Measurements from ENCODE around the gene CPT2. TPM values are rescaled to one million over a fixed set of nuclear protein-coding genes. Genes with fewer than 3 reads are reported as not detected.

The CPT2 gene
- 20.6 and 24.2 TPM in 2 replicates for total RNA-seq

DNA sequence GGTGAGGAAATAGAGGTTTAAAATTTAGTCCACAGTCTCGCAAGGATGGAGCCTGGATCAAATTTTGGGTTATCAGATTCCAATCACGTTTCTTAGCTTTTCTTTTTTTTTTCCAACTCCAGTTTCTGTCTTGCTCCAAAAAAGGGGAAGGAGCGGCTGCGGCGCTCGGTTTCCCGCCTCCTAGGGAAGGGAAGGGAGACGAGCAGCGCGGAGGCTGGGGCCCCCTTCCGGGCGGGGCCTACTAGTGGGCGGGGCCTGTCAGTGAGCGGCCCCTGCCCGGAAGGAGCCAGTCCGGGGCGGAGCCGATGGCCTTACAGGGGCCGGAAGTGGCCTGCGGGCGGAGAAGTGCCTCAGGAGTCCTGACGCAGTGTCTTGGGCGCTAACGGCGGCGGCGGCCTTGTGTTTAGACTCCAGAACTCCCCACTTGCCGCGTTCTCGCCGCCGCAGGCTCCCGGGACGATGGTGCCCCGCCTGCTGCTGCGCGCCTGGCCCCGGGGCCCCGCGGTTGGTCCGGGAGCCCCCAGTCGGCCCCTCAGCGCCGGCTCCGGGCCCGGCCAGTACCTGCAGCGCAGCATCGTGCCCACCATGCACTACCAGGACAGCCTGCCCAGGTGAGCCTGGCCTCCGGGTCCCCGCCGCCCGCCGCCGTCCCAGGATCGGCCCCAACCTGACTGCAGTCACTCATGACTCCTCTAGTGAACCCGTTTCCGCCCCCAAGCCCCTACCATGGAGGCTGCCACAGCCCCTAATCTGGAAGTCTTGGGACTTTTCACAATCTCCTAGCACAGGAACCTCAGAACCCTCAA lies at the start of gene CPT2:
Gene CPT2, plus strand, starts transcription at position 340 of the 806 bp plus-strand sequence. Its CDS starts 120 bp downstream, at position 460.
- peak within 1 kb of the TSS; percentile 89 for H3K27ac ChIP-seq (ENCODE audit: low read depth, low read length)

GRCh38 chr1:53147174-53147573 lies 49.5 kb upstream of the CPT2 start:
- Histone ChIP-seq H3K36me3 (ENCODE audit: insufficient read depth, low read length) (no peaks in the 10 kb centered on the region), H4K20me1 (ENCODE audit: insufficient read depth, low read length) (no peaks in the 10 kb centered on the region), H3K9me3 (ENCODE audit: low read depth, low read length) (no peaks in the 10 kb centered on the region), H3K4me2 (ENCODE audit: insufficient read depth, low read length) (no peak overlapping the region), H3K4me3 (ENCODE audit: insufficient read depth, low read length) (no peak overlapping the region), H3K4me1 (ENCODE audit: insufficient read depth, low read length) (peaks cover 30% of the 10 kb centered on the region), H3K79me2 (ENCODE audit: insufficient read depth, low read length) (no peaks in the 10 kb centered on the region), H3K27ac (ENCODE audit: low read depth, low read length) (peak overlapping the region; percentile 98), H2AFZ (ENCODE audit: low read length) (no peak overlapping the region), H3K27me3 (ENCODE audit: insufficient read depth, low read length) (no peaks in the 10 kb centered on the region)
- TF ChIP-seq, protein P1, sequence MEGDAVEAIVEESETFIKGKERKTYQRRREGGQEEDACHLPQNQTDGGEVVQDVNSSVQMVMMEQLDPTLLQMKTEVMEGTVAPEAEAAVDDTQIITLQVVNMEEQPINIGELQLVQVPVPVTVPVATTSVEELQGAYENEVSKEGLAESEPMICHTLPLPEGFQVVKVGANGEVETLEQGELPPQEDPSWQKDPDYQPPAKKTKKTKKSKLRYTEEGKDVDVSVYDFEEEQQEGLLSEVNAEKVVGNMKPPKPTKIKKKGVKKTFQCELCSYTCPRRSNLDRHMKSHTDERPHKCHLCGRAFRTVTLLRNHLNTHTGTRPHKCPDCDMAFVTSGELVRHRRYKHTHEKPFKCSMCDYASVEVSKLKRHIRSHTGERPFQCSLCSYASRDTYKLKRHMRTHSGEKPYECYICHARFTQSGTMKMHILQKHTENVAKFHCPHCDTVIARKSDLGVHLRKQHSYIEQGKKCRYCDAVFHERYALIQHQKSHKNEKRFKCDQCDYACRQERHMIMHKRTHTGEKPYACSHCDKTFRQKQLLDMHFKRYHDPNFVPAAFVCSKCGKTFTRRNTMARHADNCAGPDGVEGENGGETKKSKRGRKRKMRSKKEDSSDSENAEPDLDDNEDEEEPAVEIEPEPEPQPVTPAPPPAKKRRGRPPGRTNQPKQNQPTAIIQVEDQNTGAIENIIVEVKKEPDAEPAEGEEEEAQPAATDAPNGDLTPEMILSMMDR (IDR thresholded peaks at IDR 0.05; ENCODE audit: extremely low read depth, low read depth, low read length), result no peak
- peak; percentile 9 for DNase-seq (ENCODE audit: insufficient read length, low spot score, missing footprints)

More for the DNA sequence above, at the start of gene CPT2:
- Histone ChIP-seq H4K20me1 (ENCODE audit: insufficient read depth, low read length) (peaks cover 4% of the 10 kb centered on the region), H2AFZ (ENCODE audit: low read length) (peak within 1 kb of the TSS; percentile 86), H3K36me3 (ENCODE audit: insufficient read depth, low read length) (peaks cover 9% of the 10 kb centered on the region), H3K4me1 (ENCODE audit: insufficient read depth, low read length) (peaks cover 21% of the 10 kb centered on the region), H3K27me3 (ENCODE audit: insufficient read depth, low read length) (no peaks in the 10 kb centered on the region), H3K4me2 (ENCODE audit: insufficient read depth, low read length) (peak within 1 kb of the TSS; percentile 93), H3K4me3 (ENCODE audit: insufficient read depth, low read length) (peak within 1 kb of the TSS; percentile 87), H3K79me2 (ENCODE audit: insufficient read depth, low read length) (peaks cover 26% of the 10 kb centered on the region), H3K9me3 (ENCODE audit: low read depth, low read length) (no peaks in the 10 kb centered on the region)
- TF ChIP-seq, protein P1 (IDR thresholded peaks at IDR 0.05; ENCODE audit: extremely low read depth, low read depth, low read length), result no peak
- DNase-seq (ENCODE audit: insufficient read length, low spot score, missing footprints), result peak; percentile 98

DNA sequence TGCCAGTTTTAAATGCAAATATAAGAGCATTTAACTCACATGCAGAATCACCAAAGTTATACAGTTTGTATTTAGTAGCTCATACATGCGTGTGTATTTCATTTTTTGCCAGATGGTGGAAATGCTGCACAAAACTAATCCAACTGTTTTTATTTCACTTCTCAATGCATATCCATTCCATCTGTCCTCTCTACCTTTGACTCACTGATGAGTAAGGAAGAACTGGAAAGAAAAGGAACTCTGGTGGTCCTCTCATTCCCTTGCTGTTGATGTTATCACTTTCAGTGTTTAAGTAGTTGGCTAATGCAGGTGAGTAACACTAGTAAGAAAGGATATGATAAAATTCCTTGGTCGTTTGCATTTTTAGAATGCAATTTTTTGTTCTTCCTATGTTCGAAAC lies 48.5 kb upstream of the CPT2 start:
- Histone ChIP-seq H3K4me2 (ENCODE audit: insufficient read depth, low read length) (no peak overlapping the region), H3K79me2 (ENCODE audit: insufficient read depth, low read length) (no peaks in the 10 kb centered on the region), H2AFZ (ENCODE audit: low read length) (peak overlapping the region; percentile 29), H3K4me1 (ENCODE audit: insufficient read depth, low read length) (peaks cover 30% of the 10 kb centered on the region), H3K36me3 (ENCODE audit: insufficient read depth, low read length) (no peaks in the 10 kb centered on the region), H3K27ac (ENCODE audit: low read depth, low read length) (peak overlapping the region; percentile 98), H3K27me3 (ENCODE audit: insufficient read depth, low read length) (no peaks in the 10 kb centered on the region), H3K9me3 (ENCODE audit: low read depth, low read length) (no peaks in the 10 kb centered on the region), H3K4me3 (ENCODE audit: insufficient read depth, low read length) (no peak overlapping the region), H4K20me1 (ENCODE audit: insufficient read depth, low read length) (no peaks in the 10 kb centered on the region)
- TF ChIP-seq, protein P1 (IDR thresholded peaks at IDR 0.05; ENCODE audit: extremely low read depth, low read depth, low read length), result no peak
- peak; percentile 69 for DNase-seq (ENCODE audit: insufficient read length, low spot score, missing footprints)

GRCh38 chr1:53153752-53154151 lies 42.9 kb upstream of the CPT2 start:
- H3K9me3 ChIP-seq (ENCODE audit: low read depth, low read length), result no peaks in the 10 kb centered on the region
- no peaks in the 10 kb centered on the region for H4K20me1 ChIP-seq (ENCODE audit: insufficient read depth, low read length)
- H3K27me3 ChIP-seq (ENCODE audit: insufficient read depth, low read length), result no peaks in the 10 kb centered on the region
- H2AFZ ChIP-seq (ENCODE audit: low read length), result no peak overlapping the region
- DNase-seq (ENCODE audit: insufficient read length, low spot score, missing footprints), result no peak
- no peaks in the 10 kb centered on the region for H3K79me2 ChIP-seq (ENCODE audit: insufficient read depth, low read length)
- no peak overlapping the region for H3K27ac ChIP-seq (ENCODE audit: low read depth, low read length)
- H3K4me2 ChIP-seq (ENCODE audit: insufficient read depth, low read length), result no peak overlapping the region
- no peaks in the 10 kb centered on the region for H3K36me3 ChIP-seq (ENCODE audit: insufficient read depth, low read length)
- TF ChIP-seq, protein P1 (IDR thresholded peaks at IDR 0.05; ENCODE audit: extremely low read depth, low read depth, low read length), result no peak
- no peak overlapping the region for H3K4me3 ChIP-seq (ENCODE audit: insufficient read depth, low read length)
- H3K4me1 ChIP-seq (ENCODE audit: insufficient read depth, low read length), result peaks cover 8% of the 10 kb centered on the region
